ENCODE results near the gene ZFHX3.

ZFHX3 gene

DNA sequence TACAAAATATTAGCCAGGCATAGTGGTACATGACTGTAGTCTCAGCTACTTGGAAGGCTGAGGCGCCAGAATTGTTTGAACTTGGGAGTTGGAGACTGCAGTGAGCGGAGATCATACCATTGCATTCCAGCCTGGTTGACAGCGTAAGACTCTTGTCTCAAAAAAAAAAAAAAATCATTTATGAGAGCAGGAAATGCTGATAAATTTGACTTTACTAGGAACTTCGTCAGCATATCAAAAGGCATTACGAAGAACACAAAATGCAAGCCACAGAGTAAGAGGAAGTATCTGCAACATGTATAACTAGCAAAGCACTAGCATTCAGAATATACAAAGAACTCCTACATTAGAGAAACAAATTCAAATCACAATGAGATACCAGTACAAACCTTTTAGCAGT lies 279.3 kb downstream of the ZFHX3 start:
- in situ Hi-C loops (cut with MboI; ENCODE audit: low sequenced_read_pairs) = no loop called here

DNA sequence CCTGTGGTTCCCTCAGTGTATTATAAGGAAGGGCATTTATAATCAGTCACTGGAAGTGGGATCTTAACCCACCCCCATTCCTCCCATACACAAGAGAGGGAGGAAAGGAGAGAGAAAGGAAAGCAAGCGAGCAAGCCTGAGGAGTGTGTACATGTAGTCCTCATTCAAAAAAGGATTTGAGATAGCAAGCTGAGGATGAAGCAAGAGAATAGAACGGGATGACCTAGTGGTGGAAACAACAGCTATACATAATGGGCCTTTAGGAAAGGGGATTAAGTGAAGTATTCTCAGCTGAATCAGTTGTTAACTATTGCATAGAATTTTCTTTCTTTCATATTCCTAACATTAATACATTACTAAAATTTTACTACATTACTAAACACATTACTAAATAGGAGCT lies 281.4 kb downstream of the ZFHX3 start:
- in situ Hi-C loops (cut with MboI; ENCODE audit: low sequenced_read_pairs) = no loop called here

DNA sequence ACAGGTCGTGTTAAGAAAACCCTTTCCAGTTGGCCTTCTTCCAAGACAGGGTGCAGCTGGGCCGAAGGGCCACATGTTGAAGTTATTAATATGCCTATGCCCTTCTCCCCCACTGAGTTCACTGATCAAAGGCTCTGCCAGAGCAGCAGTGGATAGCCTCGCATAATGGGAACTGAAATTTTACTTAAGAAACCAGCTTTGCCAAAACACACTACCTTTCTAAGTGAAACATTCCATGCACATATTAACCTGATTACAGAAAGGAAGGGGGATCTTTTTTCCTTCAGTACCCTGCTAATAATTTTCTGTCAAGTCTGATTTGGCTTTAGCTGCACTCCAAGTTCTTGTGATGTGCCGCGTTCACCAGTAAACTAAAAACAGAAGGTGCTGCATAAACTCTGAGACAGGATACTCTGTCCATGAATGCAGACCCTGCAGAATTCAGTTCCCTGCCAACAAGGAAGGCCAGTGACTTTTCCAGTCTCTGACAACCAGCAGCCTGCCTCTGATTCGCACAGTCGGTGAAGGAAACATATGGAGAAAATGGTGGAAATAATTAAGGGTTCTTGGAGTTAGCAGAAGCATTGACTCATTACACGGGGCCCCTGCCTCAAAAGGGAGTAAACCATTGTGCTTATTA lies 283.8 kb downstream of the ZFHX3 start:
- in situ Hi-C loops (cut with MboI; ENCODE audit: low sequenced_read_pairs) = no loop called here

DNA sequence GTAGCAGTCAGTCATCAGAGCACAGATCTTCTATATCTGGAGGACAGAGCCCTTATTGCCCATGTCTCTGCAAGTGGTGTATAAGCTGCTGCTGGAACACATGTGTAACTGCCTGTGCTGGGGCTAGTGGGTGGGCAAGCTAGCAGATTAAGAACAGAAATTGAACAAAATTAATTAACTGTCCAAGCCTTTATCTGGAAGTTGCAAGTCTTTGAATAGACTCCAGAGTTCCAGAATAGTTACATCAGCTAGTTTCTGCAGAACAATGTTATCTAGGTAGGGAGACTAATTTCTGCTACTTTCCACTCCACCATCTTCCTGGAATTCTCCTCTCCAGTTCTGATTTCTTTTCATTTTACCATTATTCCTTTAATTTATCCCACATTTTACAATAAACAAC lies 287.3 kb downstream of the ZFHX3 start:
- in situ Hi-C loops (cut with MboI; ENCODE audit: low sequenced_read_pairs) = no loop called here

DNA sequence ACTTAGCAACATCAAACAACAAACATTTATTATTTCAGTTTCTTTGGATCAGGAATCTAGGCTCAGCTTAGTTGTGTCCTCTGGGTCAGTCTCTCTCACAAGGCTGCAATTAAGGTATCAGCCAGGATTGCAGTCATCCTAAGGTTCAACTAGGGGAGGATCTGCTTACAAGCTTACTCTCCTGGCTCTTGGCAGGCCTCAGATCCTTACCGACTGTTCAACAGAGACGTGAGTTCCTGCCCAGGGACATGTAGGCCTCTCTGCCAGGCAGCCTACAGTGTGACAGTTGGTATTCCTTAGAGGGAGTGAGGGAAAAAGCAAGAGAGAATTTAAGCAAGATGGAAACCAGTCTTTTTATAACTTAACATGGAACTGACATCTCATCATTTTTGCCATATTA lies 294.0 kb downstream of the ZFHX3 start:
- in situ Hi-C loops (cut with MboI; ENCODE audit: low sequenced_read_pairs) = no loop called here

DNA sequence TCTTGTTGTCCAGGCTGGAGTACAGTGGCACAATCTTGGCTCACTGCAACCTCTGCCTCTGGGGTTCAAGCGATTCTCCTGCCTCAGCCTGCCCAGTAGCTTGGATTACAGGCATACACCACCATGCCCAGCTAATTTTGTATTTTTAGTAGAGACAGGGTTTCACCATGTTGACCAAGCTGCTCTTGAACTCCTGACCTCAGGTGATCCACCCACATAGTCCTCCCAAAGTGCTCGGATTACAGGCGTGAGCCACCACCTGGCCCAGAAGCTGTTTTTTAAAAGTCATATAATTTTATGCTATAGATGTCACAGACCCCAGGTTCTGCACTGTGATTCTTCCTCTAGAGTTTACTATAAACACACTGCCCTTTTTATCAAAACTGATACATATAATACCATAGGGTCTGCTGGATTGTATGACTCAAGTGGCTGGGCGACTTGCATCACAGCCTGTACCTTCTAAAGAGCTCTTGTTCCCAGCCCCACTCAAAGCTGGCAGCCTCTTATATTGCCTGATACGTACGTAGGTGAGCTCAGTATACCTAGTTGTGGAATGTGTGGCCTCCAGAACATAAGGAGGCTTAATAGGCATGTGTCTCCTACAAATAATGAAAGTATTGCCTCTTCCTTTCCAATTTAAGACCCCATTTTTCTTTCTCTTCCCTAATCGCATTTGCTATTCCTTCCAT lies 295.8 kb downstream of the ZFHX3 start:
- in situ Hi-C loops (cut with MboI; ENCODE audit: low sequenced_read_pairs) = no loop called here

DNA sequence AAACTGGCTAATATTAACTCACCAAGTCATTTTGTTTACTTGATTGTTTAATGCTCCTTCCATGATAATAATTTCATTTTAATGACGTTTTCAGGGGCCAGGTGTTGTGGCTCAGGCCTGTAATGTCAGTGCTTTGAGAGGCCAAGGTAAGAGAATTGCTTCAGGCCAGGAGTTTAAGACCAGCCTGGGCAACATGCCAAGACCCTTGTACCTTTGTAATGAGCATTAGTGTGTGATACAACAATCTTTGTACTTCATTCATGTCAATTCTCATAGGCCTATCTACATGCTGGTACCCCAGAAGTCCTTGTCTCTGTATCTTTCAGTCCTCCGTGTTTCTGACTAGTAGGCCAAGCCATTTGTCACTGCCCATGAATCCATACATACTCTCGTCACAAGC lies 296.9 kb downstream of the ZFHX3 start:
- in situ Hi-C loops (cut with MboI; ENCODE audit: low sequenced_read_pairs) = no loop called here

DNA sequence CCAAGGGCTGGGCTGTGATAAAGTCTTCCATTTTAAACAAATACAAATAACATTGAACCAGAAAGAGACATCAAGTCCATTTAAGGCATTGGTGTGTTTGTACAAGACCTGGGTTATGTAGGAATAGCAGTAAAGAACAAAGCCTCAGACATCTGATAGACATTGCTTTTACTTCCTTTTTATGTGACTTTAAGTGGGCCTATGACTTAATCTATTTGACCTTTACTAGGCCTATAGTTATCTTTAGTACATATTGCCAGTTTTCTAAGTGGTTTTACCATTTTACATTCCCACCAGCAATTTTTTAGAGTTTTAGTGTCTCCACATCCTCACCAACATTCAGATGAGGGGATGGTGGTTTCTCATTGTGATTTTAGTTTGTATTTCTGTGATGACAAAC lies 298.8 kb downstream of the ZFHX3 start:
- in situ Hi-C loops (cut with MboI; ENCODE audit: low sequenced_read_pairs) = no loop called here

DNA sequence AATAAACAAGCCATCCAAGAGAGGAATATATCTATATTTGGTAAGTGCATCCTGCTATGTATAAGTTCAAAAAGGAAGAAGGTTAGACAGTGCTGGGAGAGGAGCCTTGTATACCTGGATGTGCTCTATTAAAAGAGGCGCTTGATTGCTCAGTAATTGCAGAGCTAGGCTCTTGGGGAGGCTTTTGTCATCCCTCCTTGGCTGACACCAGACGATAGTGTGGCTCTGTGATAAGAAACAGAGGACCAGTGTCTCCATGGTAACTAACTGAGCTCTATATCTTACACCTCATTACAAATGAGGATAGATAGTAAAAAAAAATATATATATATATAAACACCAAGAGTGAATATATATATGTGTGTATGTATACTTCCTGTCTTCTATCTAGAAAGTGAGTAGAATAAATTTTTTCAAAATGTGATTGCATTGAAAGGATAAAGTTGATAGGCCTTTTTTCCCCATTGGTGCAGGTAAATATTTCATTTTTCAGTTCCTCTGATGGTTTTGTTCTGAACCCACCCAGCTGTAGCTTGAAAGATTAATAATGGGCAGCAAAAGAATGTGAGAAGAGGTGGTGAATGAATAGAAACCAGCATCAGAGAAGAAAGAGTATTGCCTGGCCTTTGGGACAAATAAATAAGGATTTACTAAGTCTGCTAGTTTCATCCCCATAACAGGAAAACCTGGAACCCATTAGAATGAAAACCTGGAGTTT lies 303.7 kb downstream of the ZFHX3 start:
- in situ Hi-C loops (cut with MboI; ENCODE audit: low sequenced_read_pairs) = no loop called here

DNA sequence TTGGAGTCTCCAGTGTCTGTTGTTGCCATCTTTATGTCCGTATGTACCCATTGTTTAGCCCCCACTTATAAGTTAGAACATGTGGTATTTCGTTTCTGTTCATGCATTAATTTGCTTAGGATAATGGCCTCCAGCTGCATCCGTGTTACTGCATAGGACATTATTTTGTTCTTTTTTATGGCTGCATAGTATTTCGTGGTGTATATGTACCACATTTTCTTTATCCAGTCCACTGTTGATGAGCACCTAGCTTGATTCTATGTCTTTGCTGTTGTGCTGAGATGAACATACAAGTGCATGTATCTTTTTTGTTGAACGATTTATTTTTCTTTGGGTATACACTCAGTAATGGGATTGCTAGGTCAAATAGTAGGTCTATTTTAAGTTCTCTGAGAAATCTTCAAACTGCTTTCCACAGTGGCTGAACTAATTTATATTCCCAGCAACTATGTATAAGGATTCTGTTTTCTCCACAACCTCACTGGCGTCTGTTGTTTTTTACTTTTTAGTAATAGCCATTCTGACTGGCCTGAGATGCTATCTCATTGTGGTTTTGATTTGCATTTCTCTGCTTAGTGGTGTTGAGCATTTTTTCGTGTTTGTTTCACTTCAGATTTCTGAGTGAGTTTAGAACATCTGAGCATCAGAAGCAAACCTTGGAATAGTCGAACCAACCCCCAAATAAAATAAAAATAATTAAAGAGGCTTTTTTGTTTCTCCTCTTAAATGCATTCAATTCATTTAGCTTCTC lies 304.7 kb downstream of the ZFHX3 start:
- in situ Hi-C loops (cut with MboI; ENCODE audit: low sequenced_read_pairs) = no loop called here

DNA sequence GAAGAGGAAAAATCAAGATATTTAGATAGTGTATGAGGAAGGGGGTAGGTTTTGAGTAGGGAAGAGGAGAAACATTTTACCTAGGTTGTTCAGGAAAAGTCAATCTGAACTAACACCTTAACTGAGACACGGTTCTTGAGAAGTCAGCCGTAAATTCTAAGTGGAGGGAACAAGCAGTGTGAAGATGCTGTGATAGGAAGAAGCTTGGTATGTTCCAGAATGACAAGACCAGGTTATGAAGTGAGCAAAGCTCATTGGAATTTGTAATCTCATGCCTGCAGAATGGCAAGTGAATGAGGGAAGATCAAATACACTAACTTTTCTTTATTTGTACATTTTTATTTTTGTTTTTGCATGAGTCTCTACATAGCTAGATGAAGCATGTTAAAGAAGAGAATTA lies 307.6 kb downstream of the ZFHX3 start:
- in situ Hi-C loops (cut with MboI; ENCODE audit: low sequenced_read_pairs) = no loop called here

DNA sequence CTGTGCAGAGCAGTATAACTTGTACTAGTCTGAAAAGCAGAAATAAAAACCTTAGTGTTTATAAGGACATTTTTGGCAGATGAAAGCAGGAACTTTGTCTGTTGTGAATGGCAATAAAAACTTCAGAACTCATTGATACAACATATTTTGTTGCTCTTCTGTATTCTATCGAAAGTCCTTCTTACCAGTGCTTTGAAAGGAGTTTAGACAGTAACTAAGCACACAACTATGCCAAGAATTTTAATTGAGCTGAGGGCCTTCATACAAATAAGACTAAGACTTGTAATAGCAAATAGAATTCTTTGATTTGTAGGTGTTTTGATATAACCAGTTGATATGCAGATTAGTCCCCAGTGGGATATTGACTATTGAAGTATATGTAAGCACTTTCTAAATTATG lies 308.4 kb downstream of the ZFHX3 start:
- in situ Hi-C loops (cut with MboI; ENCODE audit: low sequenced_read_pairs) = no loop called here

DNA sequence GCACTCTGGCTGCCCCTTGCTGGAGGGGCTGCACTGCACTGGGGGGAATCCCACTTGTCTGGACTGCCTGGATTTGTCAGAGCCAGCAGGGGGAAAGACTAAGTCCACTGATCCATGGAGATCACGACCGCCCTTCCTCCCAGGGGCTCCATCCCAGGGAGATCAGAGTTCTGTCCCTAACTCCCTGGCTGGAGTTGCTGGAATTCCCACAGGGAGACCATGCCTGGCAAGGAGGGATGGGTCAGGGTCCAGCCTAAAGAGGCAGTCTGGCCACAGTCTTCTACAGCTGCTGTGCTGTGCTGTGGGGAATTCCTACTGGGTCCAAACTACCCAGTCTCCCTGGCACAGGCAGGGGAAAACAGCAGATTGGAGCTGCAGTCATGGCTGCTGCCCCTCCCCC lies 311.9 kb downstream of the ZFHX3 start:
- in situ Hi-C loops (cut with MboI; ENCODE audit: low sequenced_read_pairs) = no loop called here

All from HL-60/S4 treated with phorbol 12-myristate 13-acetate at 8.2 ng/mL for 4 days and 3 days (cell line).